ENCODE data around the gene DNAAF1. TPM values are rescaled to one million over a fixed set of nuclear protein-coding genes. Genes with fewer than 3 reads are reported as not detected.
A peak's percentile ranks its signal among the peaks of the same experiment; 100 is the strongest.
"Not testable (repeated sequence)": the region's sequence is repeated elsewhere in the genome, so short reads cannot be mapped to it uniquely, and the experiment has no call there.

Gene DNAAF1
- total RNA-seq: 25.3 TPM

DNA sequence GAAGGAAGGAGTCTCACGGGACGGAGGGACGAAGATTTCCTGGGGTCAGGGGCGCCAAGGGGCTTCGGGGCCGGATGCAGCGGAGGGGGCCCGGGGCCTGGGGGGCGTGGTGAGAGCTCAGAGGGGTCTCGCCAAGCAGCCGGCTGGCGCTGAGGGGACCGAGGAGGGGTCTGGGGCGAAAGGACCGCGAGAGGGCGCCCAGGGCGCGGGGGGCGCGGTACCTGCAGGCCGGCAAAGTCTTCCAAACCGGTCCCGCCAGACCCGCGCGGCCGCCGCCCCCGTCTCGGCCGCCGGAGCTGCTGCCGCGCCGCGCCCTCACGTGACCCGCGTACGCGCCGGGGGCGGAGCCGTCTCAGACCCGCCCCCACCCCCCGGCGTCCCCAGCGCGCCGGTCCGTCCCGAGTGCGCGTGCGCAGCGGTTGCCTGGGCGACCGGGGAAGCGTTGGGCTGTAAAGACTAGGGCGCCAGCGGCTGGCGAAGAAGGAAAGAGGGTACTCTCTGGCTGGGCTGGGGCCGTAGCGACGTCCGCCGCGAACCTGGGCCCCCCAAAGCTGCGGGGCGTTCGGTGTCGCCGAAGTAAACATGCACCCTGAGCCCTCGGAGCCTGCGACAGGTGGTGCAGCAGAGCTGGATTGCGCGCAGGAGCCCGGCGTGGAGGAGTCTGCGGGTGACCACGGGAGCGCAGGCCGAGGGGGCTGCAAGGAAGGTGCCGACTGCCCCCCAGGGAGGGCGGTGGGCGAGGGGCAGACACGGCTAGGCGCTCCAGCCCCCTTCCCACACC lies at the start of gene DNAAF1, which contains the start of gene HSDL1:
DNAAF1 (plus strand) TSS at position 450 of the 781 bp plus-strand sequence; CDS start at position 583, 133 bp downstream.
HSDL1 (minus strand) TSS at position 319 of the 781 bp plus-strand sequence. CDS start 13,856 bp downstream, outside the sequence.
- Histone ChIP-seq H3K4me1 (ENCODE audit: insufficient read depth, low read length) (peaks cover 9% of the 10 kb centered on the region), H3K27me3 (ENCODE audit: insufficient read depth, low read length) (peaks cover 4% of the 10 kb centered on the region), H3K4me3 (ENCODE audit: low read length) (peak within 1 kb of the TSS; percentile 58), H3K9me3 (ENCODE audit: low read depth, low read length) (no peaks in the 10 kb centered on the region)

DNA sequence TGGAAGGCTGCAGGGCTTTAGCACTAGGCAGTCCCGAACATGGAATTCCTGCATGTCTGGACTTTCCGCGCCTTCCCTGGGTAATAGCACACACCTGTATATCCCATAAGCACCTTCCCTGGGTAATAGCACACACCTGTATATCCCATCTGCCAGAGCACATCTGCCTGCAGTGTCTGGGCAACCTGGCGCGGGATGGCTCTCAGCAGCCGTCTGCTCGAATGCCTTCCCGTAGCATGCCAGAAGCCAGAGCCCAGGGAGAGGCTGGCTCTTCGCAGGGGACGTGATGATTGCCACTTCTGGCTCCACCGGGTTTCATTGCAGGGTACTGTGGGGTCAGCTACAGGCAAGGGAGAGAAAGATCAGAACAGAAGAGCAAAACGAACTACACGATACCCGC lies 49.6 kb upstream of the DNAAF1 start:
- H3K27me3 ChIP-seq (ENCODE audit: insufficient read depth, low read length): no peaks in the 10 kb centered on the region
- no peaks in the 10 kb centered on the region for H3K9me3 ChIP-seq (ENCODE audit: low read depth, low read length)
- peaks cover 16% of the 10 kb centered on the region for H3K4me1 ChIP-seq (ENCODE audit: insufficient read depth, low read length)
- no peak overlapping the region for H3K4me3 ChIP-seq (ENCODE audit: low read length)

DNA sequence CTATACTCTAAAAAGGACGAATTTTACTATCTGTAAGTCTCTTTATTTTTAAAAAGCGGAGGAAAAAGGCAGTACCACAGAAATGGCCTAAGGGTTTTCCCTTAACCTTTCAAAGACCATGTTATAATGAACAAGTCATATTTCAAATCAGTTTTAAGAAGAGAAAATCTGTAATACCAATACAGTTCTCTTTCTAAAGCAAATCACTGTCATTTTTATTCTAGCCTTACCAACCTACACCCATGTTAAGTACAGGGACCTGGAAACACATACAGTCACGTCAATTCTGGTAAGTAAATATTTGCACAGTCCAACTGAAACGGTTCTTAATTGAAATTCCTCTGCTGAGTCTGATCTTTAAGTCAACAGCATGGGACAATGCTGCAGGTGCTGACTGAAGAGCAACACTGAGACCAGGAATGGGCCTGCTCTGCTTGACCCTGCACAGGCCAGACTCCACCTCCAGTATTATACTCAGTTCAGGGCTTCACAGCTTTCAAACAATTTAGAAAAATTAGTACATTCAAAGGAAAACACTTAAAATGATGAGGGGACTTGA lies 48.6 kb upstream of the DNAAF1 start:
- H3K27me3 ChIP-seq (ENCODE audit: insufficient read depth, low read length): no peaks in the 10 kb centered on the region
- H3K4me1 ChIP-seq (ENCODE audit: insufficient read depth, low read length): peaks cover 26% of the 10 kb centered on the region
- no peak overlapping the region for H3K4me3 ChIP-seq (ENCODE audit: low read length)
- no peaks in the 10 kb centered on the region for H3K9me3 ChIP-seq (ENCODE audit: low read depth, low read length)

DNA sequence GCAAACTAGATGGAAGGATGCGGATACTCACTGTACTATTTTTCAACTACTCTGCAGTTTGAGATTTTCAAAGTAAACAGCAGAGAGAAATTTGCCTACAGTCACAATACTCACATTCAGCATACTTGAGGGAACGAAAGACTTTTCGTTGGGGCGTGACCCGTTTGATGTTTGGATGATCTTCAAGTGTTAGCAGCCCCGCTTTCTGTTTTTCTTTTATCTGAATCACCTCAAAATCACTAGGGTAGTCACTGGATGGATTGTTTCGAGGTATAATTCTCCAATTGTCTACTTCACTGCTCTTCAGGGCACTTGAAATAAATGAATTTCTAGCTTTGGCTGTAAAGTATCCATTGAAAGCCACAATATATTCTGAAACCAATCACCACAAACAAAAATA lies 46.2 kb upstream of the DNAAF1 start:
- Histone ChIP-seq H3K4me3 (ENCODE audit: low read length) (no peak overlapping the region), H3K27me3 (ENCODE audit: insufficient read depth, low read length) (no peaks in the 10 kb centered on the region), H3K9me3 (ENCODE audit: low read depth, low read length) (no peaks in the 10 kb centered on the region), H3K4me1 (ENCODE audit: insufficient read depth, low read length) (peaks cover 33% of the 10 kb centered on the region)

DNA sequence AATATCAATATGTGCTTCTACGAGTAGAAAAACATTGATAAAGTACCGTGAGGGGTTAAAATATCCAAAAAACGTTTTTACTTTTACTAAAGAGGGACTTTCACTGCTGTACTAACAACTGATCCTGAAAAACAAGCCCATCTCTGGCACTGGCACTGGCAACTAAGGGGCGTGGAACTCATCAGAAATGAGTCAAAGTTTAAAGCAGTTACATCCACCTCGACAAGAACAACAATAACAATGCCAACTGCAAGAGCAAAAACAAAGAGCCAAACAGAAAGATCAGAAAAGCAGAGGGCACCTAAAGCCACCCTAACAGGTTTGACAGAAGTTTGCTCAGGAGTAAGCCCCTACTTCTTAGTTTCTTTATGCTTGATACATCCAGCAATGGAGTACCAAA lies 41.4 kb upstream of the DNAAF1 start:
- Histone ChIP-seq H3K9me3 (ENCODE audit: low read depth, low read length) (no peaks in the 10 kb centered on the region), H3K4me1 (ENCODE audit: insufficient read depth, low read length) (peaks cover 33% of the 10 kb centered on the region), H3K27me3 (ENCODE audit: insufficient read depth, low read length) (no peaks in the 10 kb centered on the region), H3K4me3 (ENCODE audit: low read length) (no peak overlapping the region)

DNA sequence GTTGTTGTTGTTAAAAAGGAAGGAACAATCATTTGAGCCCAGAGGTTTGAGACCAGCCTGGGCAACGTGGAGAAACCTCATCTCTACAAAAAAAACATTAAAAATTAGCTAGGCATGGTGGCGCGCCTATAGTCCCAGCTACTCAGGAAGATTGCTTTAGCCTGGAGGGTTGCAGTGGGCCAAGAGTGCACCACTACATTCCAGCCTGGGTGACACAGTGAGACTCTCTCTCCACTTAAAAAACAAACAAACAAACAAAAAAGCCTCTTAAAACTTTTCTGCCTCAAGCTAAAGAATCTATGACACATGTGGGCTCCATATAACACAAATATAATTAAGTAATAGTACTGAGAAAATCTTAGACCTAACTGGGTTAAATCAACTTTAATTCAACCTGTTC lies 40.9 kb upstream of the DNAAF1 start:
- no peaks in the 10 kb centered on the region for H3K9me3 ChIP-seq (ENCODE audit: low read depth, low read length)
- peaks cover 28% of the 10 kb centered on the region for H3K4me1 ChIP-seq (ENCODE audit: insufficient read depth, low read length)
- H3K4me3 ChIP-seq (ENCODE audit: low read length): no peak overlapping the region
- no peaks in the 10 kb centered on the region for H3K27me3 ChIP-seq (ENCODE audit: insufficient read depth, low read length)

DNA sequence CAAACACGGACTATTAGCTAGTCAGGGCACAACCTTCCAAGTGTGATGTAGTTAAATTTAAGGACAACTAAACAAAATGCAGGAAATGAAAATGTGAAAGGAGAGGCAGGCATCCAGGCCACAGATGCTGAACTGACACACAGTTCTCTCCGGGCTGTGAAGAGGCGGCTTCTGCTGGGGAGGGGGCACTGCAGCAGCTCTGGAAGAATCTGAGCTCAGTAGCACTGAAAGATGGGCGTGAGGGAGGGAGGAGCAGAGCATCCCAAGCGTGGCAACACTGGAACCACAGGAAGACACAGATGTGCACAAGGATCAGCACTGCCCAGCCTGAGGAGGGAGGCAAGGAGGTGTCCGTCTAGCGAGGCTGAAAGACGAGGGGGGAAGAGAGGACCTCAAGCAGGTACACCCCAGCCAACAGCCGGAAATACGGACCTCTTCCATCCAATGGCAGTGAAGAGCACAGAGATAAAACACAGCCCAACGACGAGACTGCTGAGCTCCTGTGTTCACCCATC lies 39.8 kb upstream of the DNAAF1 start:
- Histone ChIP-seq H3K4me1 (ENCODE audit: insufficient read depth, low read length) (peaks cover 26% of the 10 kb centered on the region), H3K9me3 (ENCODE audit: low read depth, low read length) (no peaks in the 10 kb centered on the region), H3K4me3 (ENCODE audit: low read length) (no peak overlapping the region)

DNA sequence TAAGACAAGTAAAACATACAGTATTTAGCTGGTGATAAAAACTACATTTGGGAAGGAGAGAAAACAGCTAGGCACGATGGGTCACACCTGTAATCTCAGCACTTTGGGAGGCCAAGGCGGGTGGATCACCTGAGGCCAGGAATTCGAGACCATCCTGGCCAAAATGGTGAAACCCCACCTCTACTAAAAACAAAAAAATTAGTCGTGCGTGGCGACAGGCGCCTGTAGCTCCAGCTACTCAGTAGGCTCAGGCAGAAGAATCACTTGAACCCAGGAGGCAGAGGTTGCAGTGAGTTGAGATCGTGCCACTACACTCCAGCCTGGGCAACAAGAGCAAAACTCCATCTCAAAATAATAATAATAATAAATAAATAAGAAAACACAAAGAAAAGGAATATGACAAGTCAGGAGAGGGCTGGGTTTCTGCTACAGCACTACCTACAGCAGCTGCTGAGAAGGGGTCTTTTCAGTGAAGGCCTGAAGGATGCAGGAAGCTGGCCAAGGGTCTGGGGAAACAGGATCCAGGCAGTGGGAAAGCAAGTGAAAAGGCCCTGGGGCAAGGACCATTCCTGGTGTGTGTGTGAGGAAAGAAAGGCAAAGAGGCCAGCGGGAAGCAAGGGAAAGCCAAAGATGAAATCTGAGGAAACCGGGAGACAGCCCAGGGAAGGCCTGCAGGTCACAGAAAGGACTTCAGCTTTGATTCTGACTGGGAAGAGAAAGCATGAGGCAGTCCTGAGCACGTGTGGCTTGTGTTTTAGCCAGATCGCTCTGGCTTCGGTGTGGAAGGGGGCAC lies 39.0 kb upstream of the DNAAF1 start:
- Histone ChIP-seq H3K9me3 (ENCODE audit: low read depth, low read length) (no peaks in the 10 kb centered on the region), H3K4me1 (ENCODE audit: insufficient read depth, low read length) (peaks cover 21% of the 10 kb centered on the region), H3K27me3 (ENCODE audit: insufficient read depth, low read length) (no peaks in the 10 kb centered on the region), H3K4me3 (ENCODE audit: low read length) (no peak overlapping the region)

More for the DNA sequence above, 39.8 kb upstream of the DNAAF1 start:
- H3K27me3 ChIP-seq (ENCODE audit: insufficient read depth, low read length): no peaks in the 10 kb centered on the region

DNA sequence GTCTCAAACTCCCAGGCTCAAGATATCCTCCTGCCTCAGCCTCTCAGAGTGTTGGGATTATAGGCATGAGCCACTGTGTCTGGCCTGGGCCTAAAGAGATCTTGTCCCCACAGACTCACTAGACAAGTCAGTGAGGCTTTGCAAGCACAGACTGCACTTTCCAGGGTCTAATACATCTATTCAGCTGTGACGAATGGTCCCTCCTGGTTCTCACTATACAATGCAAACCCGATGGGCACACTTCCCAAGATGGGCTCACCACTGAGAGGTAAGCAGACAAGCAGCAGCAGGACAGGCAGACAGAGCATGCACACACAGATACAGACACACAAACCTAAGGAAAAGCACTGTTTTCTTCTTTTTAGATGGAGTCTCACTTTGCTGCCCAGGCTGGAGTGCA lies 37.2 kb upstream of the DNAAF1 start:
- peaks cover 11% of the 10 kb centered on the region for H3K4me1 ChIP-seq (ENCODE audit: insufficient read depth, low read length)
- no peaks in the 10 kb centered on the region for H3K27me3 ChIP-seq (ENCODE audit: insufficient read depth, low read length)
- H3K4me3 ChIP-seq (ENCODE audit: low read length): no peak overlapping the region
- H3K9me3 ChIP-seq (ENCODE audit: low read depth, low read length): no peaks in the 10 kb centered on the region

DNA sequence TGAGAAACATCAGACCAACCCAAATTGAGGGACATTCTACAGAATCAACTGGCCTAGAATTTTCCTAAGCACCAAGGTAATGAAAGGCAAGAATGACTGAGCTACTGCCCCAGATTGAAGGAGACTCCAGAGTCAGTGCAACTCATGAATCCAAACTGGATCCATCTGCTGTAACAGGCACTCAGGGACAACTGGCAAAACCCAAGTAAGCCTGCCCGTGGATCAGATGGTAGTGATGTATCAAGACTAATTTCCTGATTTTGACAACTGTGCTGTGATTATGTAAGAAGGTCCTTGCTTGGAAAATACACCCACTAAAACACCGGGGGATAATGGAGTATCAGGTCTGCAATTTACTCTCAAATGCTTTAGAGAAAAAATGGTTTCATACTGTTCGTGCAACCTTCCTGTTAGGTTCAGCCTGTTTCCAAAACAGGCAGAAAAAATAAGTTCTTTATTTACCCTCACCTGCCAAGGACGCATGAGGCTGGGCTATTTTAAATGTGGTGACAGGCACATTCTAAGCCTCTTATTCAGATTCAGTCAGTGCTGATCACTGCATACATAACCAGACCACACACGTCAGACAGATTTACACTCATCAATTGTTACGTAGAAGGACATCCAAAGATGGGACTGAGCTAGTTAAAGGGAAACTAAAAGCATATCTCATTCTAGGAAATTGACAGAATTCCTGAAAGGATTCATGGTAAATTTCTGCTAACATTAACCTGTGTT lies 35.3 kb upstream of the DNAAF1 start:
- Histone ChIP-seq H3K4me1 (ENCODE audit: insufficient read depth, low read length) (peaks cover 23% of the 10 kb centered on the region), H3K9me3 (ENCODE audit: low read depth, low read length) (no peaks in the 10 kb centered on the region), H3K4me3 (ENCODE audit: low read length) (no peak overlapping the region), H3K27me3 (ENCODE audit: insufficient read depth, low read length) (no peaks in the 10 kb centered on the region)

DNA sequence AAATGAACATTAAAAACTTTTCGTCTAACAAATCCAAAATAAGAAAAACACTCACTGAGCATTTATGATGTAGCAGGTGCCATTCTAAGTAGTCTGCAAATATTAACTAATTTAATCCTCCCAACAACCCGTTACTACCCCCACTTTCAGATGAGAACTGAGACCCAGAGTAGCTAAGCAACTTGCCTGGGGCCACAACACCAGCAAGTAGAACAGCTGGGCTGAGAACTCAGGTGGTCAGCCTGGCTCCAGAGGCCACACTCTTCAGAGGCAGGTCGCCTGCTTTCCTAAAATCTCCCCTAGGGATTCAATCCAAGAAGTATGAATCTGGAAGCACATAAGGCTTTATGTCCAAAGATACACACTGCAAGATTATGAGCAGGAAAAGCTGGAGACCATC lies 34.6 kb upstream of the DNAAF1 start:
- peaks cover 30% of the 10 kb centered on the region for H3K4me1 ChIP-seq (ENCODE audit: insufficient read depth, low read length)
- no peaks in the 10 kb centered on the region for H3K9me3 ChIP-seq (ENCODE audit: low read depth, low read length)
- no peaks in the 10 kb centered on the region for H3K27me3 ChIP-seq (ENCODE audit: insufficient read depth, low read length)
- H3K4me3 ChIP-seq (ENCODE audit: low read length): no peak overlapping the region

DNA sequence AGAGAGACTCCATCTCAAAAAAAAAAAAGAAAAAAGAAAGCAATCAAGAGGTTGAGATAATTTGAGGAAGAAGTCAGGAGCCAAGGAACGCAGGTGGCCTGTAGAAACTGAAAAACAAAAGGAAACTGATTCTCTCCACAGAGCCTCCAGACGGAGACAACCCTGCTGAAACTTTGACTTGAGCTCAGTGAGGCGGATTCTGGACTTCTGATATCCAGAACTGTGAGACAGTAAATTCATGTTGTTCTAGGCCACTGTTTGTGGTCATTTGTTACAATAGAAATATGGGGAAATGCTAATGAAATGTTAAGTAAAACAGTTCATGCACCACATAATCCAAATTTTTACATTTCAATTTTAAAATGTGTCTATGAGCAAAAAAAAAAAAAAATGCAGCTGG lies 33.6 kb upstream of the DNAAF1 start:
- Histone ChIP-seq H3K27me3 (ENCODE audit: insufficient read depth, low read length) (no peaks in the 10 kb centered on the region), H3K4me1 (ENCODE audit: insufficient read depth, low read length) (peaks cover 38% of the 10 kb centered on the region), H3K4me3 (ENCODE audit: low read length) (no peak overlapping the region), H3K9me3 (ENCODE audit: low read depth, low read length) (no peaks in the 10 kb centered on the region)

DNA sequence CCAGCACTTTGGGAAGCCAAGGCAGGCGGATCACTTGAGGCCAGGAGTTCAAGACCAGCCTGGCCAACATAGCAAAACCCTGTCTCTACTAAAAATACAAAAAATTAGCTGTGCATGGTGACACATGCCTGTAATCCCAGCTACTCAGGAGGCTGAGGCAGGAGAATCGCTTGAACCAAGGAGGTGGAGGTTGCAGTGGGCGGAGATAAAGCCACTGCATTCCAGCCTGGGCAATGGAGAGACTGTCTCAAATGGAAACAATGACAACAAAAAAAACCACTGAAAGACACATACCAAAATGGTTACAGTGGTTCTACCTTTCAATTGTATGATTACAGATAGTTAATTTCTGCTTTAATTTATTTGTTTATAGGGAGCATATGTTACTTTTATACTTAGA lies 33.2 kb upstream of the DNAAF1 start:
- not testable (repeated sequence) for H3K4me3 ChIP-seq (ENCODE audit: low read length); H3K9me3 ChIP-seq (ENCODE audit: low read depth, low read length); H3K27me3 ChIP-seq (ENCODE audit: insufficient read depth, low read length)
- peaks cover 38% of the 10 kb centered on the region for H3K4me1 ChIP-seq (ENCODE audit: insufficient read depth, low read length)

DNA sequence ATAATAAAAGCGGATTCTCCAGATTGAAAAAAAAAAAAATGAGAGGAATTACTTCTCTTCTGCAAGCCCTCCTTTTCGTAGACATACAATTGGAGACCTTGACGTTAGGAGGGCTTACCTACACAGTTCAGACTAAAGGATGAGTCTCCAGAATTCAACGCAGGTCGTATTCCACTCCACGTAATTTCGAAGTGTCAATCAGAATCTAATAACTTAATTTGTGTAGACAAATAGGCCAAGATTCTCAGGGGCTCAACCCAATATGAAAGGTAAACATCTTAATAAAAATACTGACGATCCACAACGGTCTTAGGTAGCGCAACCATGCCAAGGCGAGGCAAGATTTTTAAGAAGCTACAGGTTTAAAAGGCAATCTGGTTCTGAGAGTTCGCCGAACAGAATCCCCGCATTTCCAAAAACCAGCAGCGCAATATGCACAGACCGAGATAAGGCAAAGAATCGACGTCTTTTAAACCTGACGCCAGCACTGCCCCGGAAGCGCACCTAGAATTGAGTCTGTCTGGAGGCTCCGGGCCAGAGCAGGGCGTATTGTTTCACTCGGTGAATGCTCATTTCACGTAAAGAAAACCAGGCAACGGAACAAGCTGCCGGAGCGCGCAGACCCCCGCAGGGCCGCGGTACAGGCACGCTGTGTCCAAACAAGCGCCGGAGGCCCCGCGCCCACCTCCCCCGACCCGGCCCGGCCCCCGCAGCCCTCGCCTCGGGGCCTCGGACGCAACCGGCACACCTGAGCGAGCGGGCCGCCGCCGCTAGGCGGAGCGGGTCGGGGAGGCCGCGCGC lies 29.0 kb upstream of the DNAAF1 start:
- Histone ChIP-seq H3K4me1 (ENCODE audit: insufficient read depth, low read length) (peaks cover 36% of the 10 kb centered on the region), H3K4me3 (ENCODE audit: low read length) (peak overlapping the region; percentile 85), H3K27me3 (ENCODE audit: insufficient read depth, low read length) (no peaks in the 10 kb centered on the region), H3K9me3 (ENCODE audit: low read depth, low read length) (no peaks in the 10 kb centered on the region)

All from mononuclear cell (primary cell).